Amniotic epithelial cell (primary cell): ENCODE data around the gene DLGAP5.
A peak's percentile ranks its signal among the peaks of the same experiment; 100 is the strongest.

Source experiments
- DNase-seq: peaks from one replicate; pipeline ENCODE4 v3.0.0-alpha.2; 2010; ENCODE audit warnings: low read depth

DLGAP5 gene

GRCh38 chr14:55180434-55180833, 11.0 kb downstream of the DLGAP5 start:
- DNase-seq: peak; percentile 14

DNA sequence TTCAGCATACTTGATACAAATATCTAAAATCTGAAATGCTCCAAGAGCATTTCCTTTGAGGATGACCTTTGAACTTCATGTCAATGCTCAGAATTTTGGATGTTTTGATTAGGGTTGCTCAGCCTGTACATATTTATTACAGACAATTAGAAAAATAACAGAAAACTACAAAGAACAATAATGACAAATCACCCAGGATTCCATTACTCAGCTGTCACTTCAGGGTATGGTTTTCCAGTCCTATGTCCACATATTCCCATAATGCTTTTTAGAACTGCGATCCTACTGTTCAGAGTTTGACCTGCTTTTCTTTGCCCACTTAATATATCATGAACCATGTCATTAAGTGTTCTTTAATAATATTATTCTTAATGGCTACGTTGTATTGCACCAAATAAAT, 11.4 kb downstream of the DLGAP5 start:
- no peak for DNase-seq

GRCh38 chr14:55170526-55170925, 20.9 kb downstream of the DLGAP5 start:
- DNase-seq: no peak

DNA sequence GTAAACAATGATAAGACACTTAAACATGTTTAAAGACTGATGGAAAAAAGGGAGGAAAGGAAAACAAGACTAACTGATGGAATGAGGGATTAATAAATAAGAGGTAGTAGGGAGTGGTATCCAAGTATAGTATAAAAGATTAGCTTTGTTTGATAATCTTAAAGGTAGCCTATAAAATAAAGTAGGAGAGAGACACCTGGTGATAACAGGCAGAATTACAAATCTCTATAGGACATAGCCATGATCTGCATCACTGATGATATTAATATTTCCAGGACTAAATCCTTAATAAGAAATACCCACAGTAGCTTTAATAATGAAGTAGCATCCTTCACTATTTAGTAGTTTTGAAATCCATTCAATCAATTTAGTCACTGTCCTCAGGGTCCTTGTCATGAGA, 30.4 kb downstream of the DLGAP5 start:
- peak; percentile 54 for DNase-seq

DNA sequence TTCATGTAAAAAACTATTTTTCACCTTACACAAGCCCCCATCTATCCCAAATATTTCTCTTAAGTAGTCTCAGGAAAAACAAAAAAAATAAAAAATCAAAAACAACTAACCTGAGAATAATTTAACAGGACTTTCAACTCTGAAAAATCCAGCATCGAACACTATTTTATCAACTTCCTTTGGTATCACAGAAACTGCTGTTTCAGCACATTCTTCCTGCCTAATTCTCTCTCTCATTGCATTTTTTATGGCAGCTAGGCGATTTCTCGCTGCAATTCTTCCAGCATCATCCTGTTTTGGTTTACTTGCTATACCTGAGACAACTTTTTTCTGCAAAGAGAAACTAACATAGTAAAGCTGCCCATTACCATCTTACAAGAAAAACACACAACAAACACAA, 33.0 kb downstream of the DLGAP5 start:
- DNase-seq: no peak

DNA sequence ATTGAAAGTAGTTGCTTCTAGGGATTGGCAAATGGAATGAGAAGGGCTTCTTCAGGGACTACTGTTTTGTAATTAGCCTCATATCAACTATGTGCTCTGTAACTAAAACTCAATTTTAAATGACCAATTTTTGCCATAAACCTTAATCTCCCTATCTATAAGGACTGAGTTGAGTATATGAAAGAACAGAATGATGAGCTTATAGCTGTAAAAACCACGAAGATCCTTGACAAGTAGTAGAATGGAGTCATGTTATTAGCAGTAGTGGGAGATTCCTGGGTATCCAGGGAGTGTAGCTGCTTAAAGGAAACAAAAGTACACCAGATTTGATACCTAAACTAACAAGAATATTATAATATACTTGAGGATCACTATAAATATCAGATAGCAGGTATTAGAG, 34.3 kb downstream of the DLGAP5 start:
- no peak for DNase-seq

GRCh38 chr14:55153951-55154350, 37.4 kb downstream of the DLGAP5 start:
- no peak for DNase-seq

DNA sequence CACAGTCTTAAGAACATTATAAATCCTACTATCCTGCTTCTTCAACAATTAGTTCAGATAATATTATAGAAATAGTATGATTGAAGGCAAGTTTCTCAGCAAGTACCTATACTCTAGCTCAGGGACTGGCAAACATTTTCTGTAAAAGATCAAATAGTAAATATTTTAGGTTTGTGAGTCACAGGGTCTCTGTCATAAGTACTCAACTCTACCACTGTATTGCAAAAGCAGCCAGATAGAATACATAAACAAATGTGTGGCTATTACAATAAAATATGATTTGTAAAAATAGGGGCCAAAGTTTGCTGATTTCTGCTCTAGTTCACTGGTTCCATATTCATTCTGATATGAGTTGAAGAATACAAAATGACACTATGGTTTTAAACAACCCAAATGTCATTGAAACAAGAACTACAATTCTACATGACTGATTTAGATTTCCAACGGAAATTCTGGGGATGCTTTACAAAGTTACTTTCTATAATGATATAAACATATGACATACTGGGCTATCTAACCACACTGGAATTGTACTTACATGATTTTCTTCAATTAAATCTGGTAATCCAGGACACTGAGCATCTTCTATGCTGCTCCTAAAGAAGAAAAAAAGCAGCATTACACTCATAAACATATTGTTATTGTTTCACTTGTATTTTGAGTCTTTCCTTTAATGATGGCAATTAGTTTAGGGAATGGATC, 39.2 kb downstream of the DLGAP5 start:
- peak; percentile 78 for DNase-seq

GRCh38 chr14:55151601-55152000, 39.8 kb downstream of the DLGAP5 start:
- DNase-seq: peak; percentile 20

DNA sequence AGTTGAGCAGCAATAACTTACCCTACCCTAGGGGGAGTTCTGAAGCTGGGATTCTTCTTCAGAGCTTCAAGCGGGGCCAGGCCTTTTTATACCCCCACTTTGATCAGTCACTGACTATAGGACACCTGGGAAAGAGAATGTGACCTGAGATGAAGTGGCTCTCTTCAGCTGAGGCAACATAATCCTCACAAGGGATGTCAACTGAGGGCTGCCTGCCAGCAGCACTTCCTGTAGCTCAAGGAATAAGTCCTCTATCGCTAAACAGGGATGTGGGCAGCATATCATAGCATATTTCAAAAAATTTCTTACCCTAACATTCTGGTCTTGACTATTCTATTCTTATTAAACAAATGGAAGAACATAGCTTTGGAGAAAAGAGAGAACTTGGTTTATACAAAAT, 45.0 kb downstream of the DLGAP5 start:
- no peak for DNase-seq

DNA sequence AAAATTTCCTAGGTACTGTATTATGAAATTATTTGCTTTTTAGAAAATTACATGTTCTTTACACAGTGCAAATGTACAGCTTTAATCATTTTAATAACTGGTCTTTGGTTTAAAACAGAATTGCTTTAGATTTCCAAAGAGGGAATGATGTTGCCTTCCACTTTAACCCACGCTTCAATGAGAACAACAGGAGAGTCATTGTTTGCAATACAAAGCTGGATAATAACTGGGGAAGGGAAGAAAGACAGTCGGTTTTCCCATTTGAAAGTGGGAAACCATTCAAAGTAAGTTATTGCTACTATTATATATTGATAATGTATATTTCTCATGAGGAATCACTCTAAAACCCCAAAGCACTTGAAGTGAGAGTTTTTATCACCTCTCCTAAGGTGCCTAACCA, 48.9 kb downstream of the DLGAP5 start:
- DNase-seq: no peak

DNA sequence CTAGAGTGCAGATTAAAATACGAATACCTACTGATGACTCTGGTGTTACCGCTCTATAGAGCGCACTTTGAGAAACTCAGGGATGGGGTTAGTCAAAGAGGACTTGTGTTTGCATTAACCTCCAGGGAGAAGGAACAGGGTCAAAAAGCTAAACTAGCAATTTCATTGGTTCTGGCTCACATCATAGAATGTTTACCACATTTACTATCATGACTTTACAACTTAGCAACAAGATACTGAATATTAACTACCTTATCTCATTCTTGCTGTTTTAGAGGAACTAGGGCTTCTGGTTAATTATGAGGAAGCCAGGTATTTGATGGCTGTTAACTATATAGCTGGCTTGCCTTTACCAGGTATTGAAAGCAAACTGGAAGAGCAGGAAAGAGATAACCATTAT, 49.6 kb downstream of the DLGAP5 start:
- no peak for DNase-seq

- no peak for DNase-seq
Measured at GRCh38 chr14:55139696-55140509, 51.5 kb downstream of the DLGAP5 start.

GRCh38 chr14:55139141-55139540, 52.2 kb downstream of the DLGAP5 start:
- no peak for DNase-seq

DNA sequence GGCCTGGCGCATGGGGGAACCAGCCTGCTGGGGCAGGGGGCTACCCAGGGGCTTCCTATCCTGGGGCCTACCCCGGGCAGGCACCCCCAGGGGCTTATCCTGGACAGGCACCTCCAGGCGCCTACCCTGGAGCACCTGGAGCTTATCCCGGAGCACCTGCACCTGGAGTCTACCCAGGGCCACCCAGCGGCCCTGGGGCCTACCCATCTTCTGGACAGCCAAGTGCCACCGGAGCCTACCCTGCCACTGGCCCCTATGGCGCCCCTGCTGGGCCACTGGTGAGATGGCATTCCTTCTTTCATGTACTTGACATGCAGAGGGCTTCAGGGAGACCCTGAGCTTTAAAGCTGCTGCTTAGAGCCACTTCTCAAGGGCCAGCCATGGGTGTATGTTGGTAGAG, 53.3 kb downstream of the DLGAP5 start:
- no peak for DNase-seq

DNA sequence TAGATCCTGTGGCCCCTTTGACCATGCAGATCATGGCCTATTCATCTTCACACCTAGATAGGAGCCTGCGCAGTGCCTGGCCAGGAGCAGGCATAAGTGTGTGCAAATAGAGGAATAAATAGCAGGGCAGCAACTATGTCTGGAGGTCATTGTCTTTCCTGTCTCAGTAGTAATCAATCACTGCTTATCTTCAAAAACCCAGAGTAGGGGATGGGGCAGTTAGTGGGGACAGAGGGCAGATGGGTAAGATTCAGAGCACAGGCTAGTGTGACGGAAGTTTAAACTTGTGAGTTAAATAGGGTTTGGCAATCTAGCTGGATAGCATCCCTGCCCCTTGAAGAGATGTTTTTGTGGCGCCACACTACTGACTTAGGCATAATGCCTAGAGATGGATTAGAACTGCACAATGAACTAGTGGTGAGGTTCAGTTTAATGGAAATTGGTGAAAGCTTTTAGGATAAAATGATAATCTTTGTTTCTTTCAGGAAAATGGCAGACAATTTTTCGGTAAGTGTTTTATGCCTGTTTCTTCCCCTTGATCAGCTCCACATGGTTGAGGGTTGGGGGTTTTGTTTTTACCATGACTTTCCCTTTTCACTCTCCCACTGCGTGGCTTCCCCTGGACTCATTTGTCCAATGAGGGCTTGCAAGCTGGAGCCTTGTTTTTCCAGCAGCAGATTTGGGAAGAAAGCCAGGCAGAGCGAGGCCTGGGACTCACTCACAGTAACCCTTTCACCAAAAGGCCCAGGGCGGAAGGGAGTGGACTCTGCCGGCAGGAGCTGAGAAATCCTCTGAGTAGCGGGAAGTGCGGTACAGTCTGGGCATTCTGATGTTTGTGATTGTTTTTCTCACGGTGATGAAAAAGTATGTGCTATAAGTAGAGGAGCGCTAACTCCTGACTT, 54.2 kb downstream of the DLGAP5 start:
- DNase-seq: peak; percentile 55

GRCh38 chr14:55136241-55136640, 55.1 kb downstream of the DLGAP5 start:
- DNase-seq: peak; percentile 51

- DNase-seq: peak; percentile 63
Measured at GRCh38 chr14:55133416-55133815, 58.0 kb downstream of the DLGAP5 start.

GRCh38 chr14:55131370-55132137, 59.8 kb downstream of the DLGAP5 start:
- no peak for DNase-seq

DNA sequence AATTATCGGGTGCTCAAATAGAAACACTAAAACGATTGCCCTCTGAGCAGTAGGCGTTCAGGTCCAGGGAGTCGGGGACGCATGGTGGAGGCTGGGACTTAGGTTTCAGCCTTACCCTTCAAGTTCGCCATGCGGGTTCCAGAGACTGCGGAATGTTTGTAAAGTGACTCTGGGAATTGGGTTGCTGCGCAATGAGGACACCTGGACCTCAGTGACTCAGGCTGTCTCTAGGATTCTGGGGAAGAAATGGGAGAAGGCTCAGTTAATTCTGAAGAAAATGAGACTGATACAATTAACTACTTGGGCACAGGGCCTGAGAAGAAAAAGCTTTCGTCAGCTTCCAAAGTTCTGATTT, 61.2 kb downstream of the DLGAP5 start:
- DNase-seq: no peak

- DNase-seq: peak; percentile 56
Measured at GRCh38 chr14:55129428-55130195, 61.8 kb downstream of the DLGAP5 start.
